IMR-90 (cell line): ENCODE data around the gene AGBL1. TPM values are rescaled to one million over a fixed set of nuclear protein-coding genes. Genes with fewer than 3 reads are reported as not detected.

Experiments
- ATAC-seq: fragments of 200-7000 bp; cut with Tn5 transposase; 2 replicates; pipeline ENCODE4 v1.9.1; 2020; ENCODE audit warnings: low read depth, mild to moderate bottlenecking, moderate library complexity
- BruUV-seq: library from RNA; stranded (reverse); fragments of 400-500 nt; replicated peaks from 2 replicates; lab custom pipeline; 2021; lab: Mats Ljungman, UMichigan
- CTCF ChIA-PET: fragments of 300-600 bp; formaldehyde crosslinking; extraction: SDS; loops from one replicate; lab custom pipeline; 2021; ENCODE audit warnings: antibody characterized with exemption; lab: Yijun Ruan, JAX
- POLR2A ChIA-PET: fragments of 300-600 bp; sonication (Branson Sonifier 250); formaldehyde crosslinking; loops from one replicate; lab custom pipeline; 2022; ENCODE audit warnings: antibody characterized with exemption; ENCODE audit not compliant: unreplicated experiment; lab: Charles Lee
- DNase-seq: peaks from one replicate; pipeline ENCODE4 v3.0.0; 2013
- H2AFZ ChIP-seq: replicated peaks from 2 replicates; pipeline ENCODE3; 2013; ENCODE audit warnings: low read length, mild to moderate bottlenecking; ENCODE audit not compliant: poor library complexity
- H2AK5ac ChIP-seq: 2 replicates; pipeline ENCODE4 v1.6.1; 2013; ENCODE audit warnings: low read depth, low read length, inconsistent platforms
- H2AK9ac ChIP-seq: replicated peaks from 2 replicates; pipeline ENCODE3; 2013; ENCODE audit warnings: mild to moderate bottlenecking, low read depth, low read length, moderate library complexity; ENCODE audit not compliant: poor library complexity
- H2BK120ac ChIP-seq: 2 replicates; pipeline ENCODE4 v1.6.1; 2013; ENCODE audit warnings: low read depth, low read length, inconsistent platforms
- H2BK15ac ChIP-seq: 3 replicates; pipeline ENCODE4 v1.6.1; 2013; ENCODE audit warnings: low read depth, low read length, inconsistent platforms
- H2BK20ac ChIP-seq: 2 replicates; pipeline ENCODE4 v1.6.1; 2013; ENCODE audit warnings: low read depth, mild to moderate bottlenecking, inconsistent platforms, low read length, moderate library complexity
- H2BK5ac ChIP-seq: 2 replicates; pipeline ENCODE4 v1.6.1; 2013; ENCODE audit warnings: mild to moderate bottlenecking, low read depth, low read length, inconsistent platforms; ENCODE audit not compliant: poor library complexity, severe bottlenecking
- H3K14ac ChIP-seq: replicated peaks from 2 replicates; pipeline ENCODE4 v1.6.1; 2013; ENCODE audit warnings: low read depth, low read length, inconsistent platforms
- H3K18ac ChIP-seq: 2 replicates; pipeline ENCODE4 v1.6.1; 2013; ENCODE audit warnings: low read depth, low read length, control low read depth
- H3K23ac ChIP-seq: 2 replicates; pipeline ENCODE4 v1.6.1; 2013; ENCODE audit warnings: low read depth, low read length, inconsistent platforms
- H3K27ac ChIP-seq: 2 replicates; pipeline ENCODE4 v1.5.1; 2013; ENCODE audit warnings: mild to moderate bottlenecking, control low read depth, low read length; ENCODE audit not compliant: insufficient read depth
- H3K27me3 ChIP-seq: 2 replicates; pipeline ENCODE4 v1.6.1; 2013; ENCODE audit warnings: low read length; ENCODE audit not compliant: control insufficient read depth, insufficient read depth
- H3K36me3 ChIP-seq: 2 replicates; pipeline ENCODE4 v1.6.1; 2013; ENCODE audit warnings: low read length, mixed read lengths; ENCODE audit not compliant: control insufficient read depth, insufficient read depth
- H3K4ac ChIP-seq: 2 replicates; pipeline ENCODE4 v1.6.1; 2013; ENCODE audit warnings: low read depth, low read length, inconsistent platforms
- H3K4me1 ChIP-seq: 2 replicates; pipeline ENCODE4 v1.6.1; 2013; ENCODE audit warnings: low read length, mixed read lengths; ENCODE audit not compliant: control insufficient read depth, insufficient read depth
- H3K4me2 ChIP-seq: 2 replicates; pipeline ENCODE4 v1.6.1; 2013; ENCODE audit warnings: low read depth, mild to moderate bottlenecking, control low read depth, low read length, moderate library complexity
- H3K4me3 ChIP-seq: 2 replicates; pipeline ENCODE4 v1.5.1; 2013; ENCODE audit warnings: low read depth, mild to moderate bottlenecking, control low read depth, low read length, moderate library complexity; ENCODE audit not compliant: insufficient read depth
- H3K56ac ChIP-seq: 2 replicates; pipeline ENCODE4 v1.6.1; 2013; ENCODE audit warnings: low read length, inconsistent platforms; ENCODE audit not compliant: insufficient read depth; ENCODE audit errors: extremely low read depth
- H3K79me1 ChIP-seq, 2 experiments: 2 replicates each; pipeline ENCODE4 v1.6.1; 2013; ENCODE audit warnings: low read length in 2 of 2, inconsistent platforms in 1 of 2, low read depth in 1 of 2
- H3K9ac ChIP-seq: 2 replicates; pipeline ENCODE4 v1.6.1; 2013; ENCODE audit warnings: low read depth, low read length, control low read depth
- H3K9me1 ChIP-seq: 2 replicates; pipeline ENCODE4 v1.6.1; 2013; ENCODE audit warnings: low read length, inconsistent platforms; ENCODE audit not compliant: insufficient read depth
- H3K9me3 ChIP-seq: 2 replicates; pipeline ENCODE4 v1.6.1; 2013; ENCODE audit warnings: low read length; ENCODE audit not compliant: control insufficient read depth, insufficient read depth
- H4K20me1 ChIP-seq: 2 replicates; pipeline ENCODE4 v1.6.1; 2013; ENCODE audit warnings: low read length, inconsistent platforms; ENCODE audit not compliant: insufficient read depth
- H4K5ac ChIP-seq: 2 replicates; pipeline ENCODE4 v1.6.1; 2013; ENCODE audit warnings: mild to moderate bottlenecking, low read depth, low read length, control low read depth
- H4K8ac ChIP-seq, 2 experiments: 2 replicates each; pipeline ENCODE4 v1.6.1; 2013; ENCODE audit warnings: low read depth in 2 of 2, low read length in 2 of 2, control low read depth in 1 of 2, inconsistent platforms in 1 of 2
- H4K91ac ChIP-seq: 2 replicates; pipeline ENCODE4 v1.6.1; 2013; ENCODE audit warnings: low read depth, low read length, inconsistent platforms; ENCODE audit not compliant: insufficient read depth
- MAZ ChIP-seq: IDR thresholded peaks from 2 replicates; pipeline ENCODE4 v1.6.1; 2012; ENCODE audit warnings: low read depth, mild to moderate bottlenecking, low read length, improper control_type of control experiment, moderate library complexity, borderline replicate concordance
- NFE2L2 ChIP-seq: fragments of 150-350 bp; IDR thresholded peaks from 2 replicates; pipeline ENCODE4 v1.6.1; 2016; ENCODE audit warnings: low read depth, mild to moderate bottlenecking, low read length
- RCOR1 ChIP-seq: IDR thresholded peaks from 2 replicates; pipeline ENCODE4 v1.6.1; 2012; ENCODE audit warnings: mild to moderate bottlenecking, low read length, improper control_type of control experiment; ENCODE audit not compliant: insufficient replicate concordance
- RFX5 ChIP-seq: IDR thresholded peaks from 2 replicates; pipeline ENCODE4 v1.8.0; 2012; ENCODE audit warnings: low read depth, mild to moderate bottlenecking, low read length, moderate library complexity
- WGBS, 2 experiments: methylation state at CpG; one replicate each; pipeline versions ENCODE4 v1.1.5 to v1.1.7; 2013; ENCODE audit warnings: missing lambda C conversion rate in 2 of 2; ENCODE audit not compliant: insufficient read length in 1 of 2; ENCODE audit errors: extremely low coverage in 2 of 2; 5-methylcytosine and 5-hydroxymethylcytosine counted together
- dilution Hi-C: fragments of 300-500 bp; cut with HindIII; formaldehyde crosslinking; loops from one replicate; pipeline ENCODE4 v1.14.3; 2018; ENCODE audit warnings: low sequenced_read_pairs; ENCODE audit not compliant: unreplicated experiment
- in situ Hi-C: fragments of 300-500 bp; cut with MboI; formaldehyde crosslinking; loops from 3 replicates; pipeline ENCODE4 v1.14.3; 2019; ENCODE audit warnings: low sequenced_read_pairs, inconsistent platforms, mixed read lengths
- intact Hi-C: fragments of 100-400 bp; cut with micrococcal nuclease; formaldehyde crosslinking; loops from 2 replicates; pipeline ENCODE4 v1.10.0; 2022
- polyA plus RNA-seq, 3 experiments: library from polyadenylated mRNA; depleted of rRNA; stranded (reverse); fragments of >200 nt; gene quantifications; 2 replicates each; pipeline ENCODE4 v1.2.3, GENCODE V29; 2012; ENCODE audit warnings: low replicate concordance in 1 of 3
- total RNA-seq: library from RNA; depleted of rRNA; stranded (reverse); fragments of >200 nt; gene quantifications from 2 replicates; pipeline ENCODE4 v1.2.3, GENCODE V29; 2012

Gene AGBL1
- total and polyA plus RNA-seq, 2 of the 4 experiments (the other 2 are of a cell fraction): not detected

- ChIA-PET POLR2A (no interaction called here), CTCF (no interaction called here)
- ATAC-seq (no peak), DNase-seq (no peak)
- no peak overlapping the region for H3K18ac ChIP-seq
- H4K20me1 ChIP-seq: no peaks in the 10 kb centered on the region
- H3K4me2 ChIP-seq: no peak overlapping the region
- H2BK5ac ChIP-seq: no peak overlapping the region
- no peak overlapping the region for H2AK5ac ChIP-seq
- WGBS, 2 experiments: no CpG with 5 or more reads among the region's 1 CpG
- no peak overlapping the region for H3K27ac ChIP-seq
- H3K4ac ChIP-seq: no peak overlapping the region
- H3K9me1 ChIP-seq: no peaks in the 10 kb centered on the region
- H3K14ac ChIP-seq: no peak overlapping the region
- H3K36me3 ChIP-seq: no peaks in the 10 kb centered on the region
- no peak overlapping the region for H3K9ac ChIP-seq
- H2BK15ac ChIP-seq: no peak overlapping the region
- H3K56ac ChIP-seq: no peak overlapping the region
- H2AFZ ChIP-seq: no peak overlapping the region
- BruUV-seq: no TSS peak
- intact Hi-C loops: no loop called here
- no peaks in the 10 kb centered on the region for H3K79me1 ChIP-seq
- H2BK20ac ChIP-seq: no peak overlapping the region
- no peak overlapping the region for H4K5ac ChIP-seq
- no peaks in the 10 kb centered on the region for H3K27me3 ChIP-seq
- H3K4me1 ChIP-seq: no peaks in the 10 kb centered on the region
- peaks cover 5% of the 10 kb centered on the region for H3K9me3 ChIP-seq
- H2BK120ac ChIP-seq: no peak overlapping the region
- no peak overlapping the region for H4K91ac ChIP-seq
- no peak for TF ChIP-seq MAZ
- TF ChIP-seq RFX5: no peak
- no peak for TF ChIP-seq RCOR1
- TF ChIP-seq NFE2L2: no peak
- dilution Hi-C loops: no loop called here
- no peak overlapping the region for H4K8ac ChIP-seq
- H3K4me3 ChIP-seq: no peak overlapping the region
- no peak overlapping the region for H3K23ac ChIP-seq
- no peak overlapping the region for H2AK9ac ChIP-seq
- in situ Hi-C loops: no loop called here
These were observed 41.2 kb upstream of the AGBL1 start for GRCh38 chr15:86038491-86038890.
